Stomach (tissue), 9 donors: ENCODE measurements around the gene KDM4B. TPM values are rescaled to one million over a fixed set of nuclear protein-coding genes. Genes with fewer than 3 reads are reported as not detected.

Experiments used
- DNase-seq, 2 donors: peaks; one replicate each; pipeline versions ENCODE4 v3.0.0 to v3.0.0-alpha.2; 2013 to 2019
- H3K27ac ChIP-seq, 5 donors: fragments of 200-600 bp in 4 of 5; sonication (generic) in 4 of 5; one replicate each; pipeline ENCODE4 v1.5.1; 2013 to 2019; ENCODE audit warnings: mild to moderate bottlenecking in 1 of 5, moderate library complexity in 1 of 5
- H3K27me3 ChIP-seq, 3 donors: fragments of 200-600 bp; sonication (generic); one replicate each; pipeline ENCODE4 v1.5.1; 2017 to 2019; ENCODE audit warnings: mixed run types in 1 of 3
- H3K36me3 ChIP-seq, 4 donors: fragments of 200-600 bp; sonication (generic); 1 replicate in 3 of 4; 2 replicates in 1 of 4; pipeline ENCODE4 v1.5.1; 2016 to 2019
- H3K4me1 ChIP-seq, 4 donors: fragments of 200-600 bp; sonication (generic); one replicate each; pipeline ENCODE4 v1.5.1; 2016 to 2019
- H3K4me3 ChIP-seq, 4 donors: fragments of 200-600 bp; sonication (generic) in 3 of 4; one replicate each; pipeline ENCODE4 v1.5.1; 2016 to 2019; ENCODE audit warnings: mild to moderate bottlenecking in 1 of 4
- H3K9me3 ChIP-seq, 4 donors: fragments of 200-600 bp; sonication (generic); one replicate each; pipeline ENCODE4 v1.5.1; 2016 to 2019
- CTCF ChIP-seq, 7 experiments: fragments of 450-650 bp in 4 of 7; fragments of 200-600 bp in 3 of 7; sonication (generic) in 3 of 7; IDR thresholded peaks; one replicate each; pipeline ENCODE4 v1.5.1; 2016 to 2019; ENCODE audit warnings: antibody characterized with exemption in 7 of 7, control low read depth in 2 of 7, mild to moderate bottlenecking in 1 of 7
- EP300 ChIP-seq: sonication (generic); formaldehyde crosslinking; IDR thresholded peaks from one replicate; pipeline ENCODE4 v1.6.1; 2017; ENCODE audit warnings: antibody characterized with exemption
- POLR2A ChIP-seq, 4 donors: fragments of 450-650 bp; IDR thresholded peaks; one replicate each; pipeline ENCODE4 v1.6.1; 2016; ENCODE audit warnings: antibody characterized with exemption in 4 of 4, control low read depth in 2 of 4, mild to moderate bottlenecking in 1 of 4, moderate library complexity in 1 of 4
- POLR2AphosphoS5 ChIP-seq, 3 donors: sonication (generic); formaldehyde crosslinking; IDR thresholded peaks; one replicate each; pipeline ENCODE4 v1.6.1; 2016; ENCODE audit warnings: antibody characterized with exemption in 3 of 3
- WGBS, 5 donors: extraction: QIAGEN DNeasy Blood & Tissue Kit in 3 of 5; methylation state at CpG; one replicate each; pipeline versions ENCODE4 v1.1.5 to v1.1.7; 2013 to 2018; 5-methylcytosine and 5-hydroxymethylcytosine counted together
- intact Hi-C: fragments of 100-400 bp; cut with DNase I; formaldehyde crosslinking; loops from one replicate; pipeline ENCODE4 v1.15.1; 2023; ENCODE audit warnings: low total_unique reads
- polyA plus RNA-seq, 3 donors: library from polyadenylated mRNA; stranded (reverse); fragments of 200-250 nt; gene quantifications; one replicate each; pipeline ENCODE4 v1.2.3, GENCODE V29; 2013
- total RNA-seq, 5 donors: library from RNA; depleted of rRNA; stranded (reverse); fragments of >200 nt; gene quantifications; one replicate each; pipeline versions ENCODE4 v1.1.0 to v1.2.3, GENCODE V29; 2014 to 2016
- donor health status: healthy with polysubstance abuse.
- donor health status: Bipolar disorder and iron deficiency.
- donor health status: healthy.

The KDM4B gene
- total and polyA plus RNA-seq, 8 donors = 5.2 to 202 (median 29.4) TPM

GRCh38 chr19:5035793-5036697 is 67.1 kb downstream of the KDM4B start:
- peak overlapping the region in 2 of 5 donors; percentile 44 to 46 for H3K27ac ChIP-seq
- intact Hi-C loops = no loop called here
- no peaks in the 10 kb centered on the region for H3K9me3 ChIP-seq
- peaks cover 20 to 69% (median 60%) of the 10 kb centered on the region in 4 donors for H3K36me3 ChIP-seq
- H3K27me3 ChIP-seq = no peaks in the 10 kb centered on the region
- TF ChIP-seq CTCF (IDR thresholded peaks at IDR 0.05) = no peak
- no peak for TF ChIP-seq EP300
- no peak for TF ChIP-seq POLR2AphosphoS5 (IDR thresholded peaks at IDR 0.05)
- TF ChIP-seq POLR2A (IDR thresholded peaks at IDR 0.05) = no peak
- DNase-seq = no peak
- H3K4me1 ChIP-seq = peaks cover 28 to 58% (median 45%) of the 10 kb centered on the region in 4 donors
- WGBS, 5 donors = 70 to 84% (median 81%) methylated on average over 13 to 36 of the region's 36 CpGs
- no peak overlapping the region for H3K4me3 ChIP-seq

GRCh38 chr19:5036698-5037563 is 68.0 kb downstream of the KDM4B start:
- WGBS, 5 donors = 62 to 73% (median 70%) methylated on average over 32 to 36 of the region's 36 CpGs
- TF ChIP-seq EP300 = no peak
- TF ChIP-seq CTCF (IDR thresholded peaks at IDR 0.05) = no peak
- TF ChIP-seq POLR2AphosphoS5 (IDR thresholded peaks at IDR 0.05) = no peak
- TF ChIP-seq POLR2A (IDR thresholded peaks at IDR 0.05) = no peak
- intact Hi-C loops = no loop called here
- no peaks in the 10 kb centered on the region for H3K27me3 ChIP-seq
- peak in 1 of 2 donors; percentile 70 for DNase-seq
- peaks cover 24 to 78% (median 69%) of the 10 kb centered on the region in 4 donors for H3K36me3 ChIP-seq
- H3K4me1 ChIP-seq = peaks cover 26 to 49% (median 38%) of the 10 kb centered on the region in 4 donors
- no peak overlapping the region for H3K4me3 ChIP-seq
- H3K9me3 ChIP-seq = no peaks in the 10 kb centered on the region
- peak overlapping the region in 2 of 5 donors; percentile 44 to 46 for H3K27ac ChIP-seq

GRCh38 chr19:5037936-5038335 is 69.0 kb downstream of the KDM4B start:
- TF ChIP-seq EP300 (no peak), POLR2AphosphoS5 (IDR thresholded peaks at IDR 0.05) (no peak), POLR2A (IDR thresholded peaks at IDR 0.05) (no peak), CTCF (IDR thresholded peaks at IDR 0.05) (no peak)
- no peaks in the 10 kb centered on the region for H3K27me3 ChIP-seq
- peaks cover 26 to 46% (median 37%) of the 10 kb centered on the region in 4 donors for H3K4me1 ChIP-seq
- intact Hi-C loops = no loop called here
- 74 to 87% (median 80%) methylated on average over 11 to 17 of the region's 17 CpGs for WGBS, 5 donors
- H3K27ac ChIP-seq = peak overlapping the region in 1 of 5 donors; percentile 44
- H3K36me3 ChIP-seq = peaks cover 24 to 85% (median 74%) of the 10 kb centered on the region in 4 donors
- DNase-seq = no peak
- H3K9me3 ChIP-seq = no peaks in the 10 kb centered on the region
- H3K4me3 ChIP-seq = no peak overlapping the region

- H3K36me3 ChIP-seq = peaks cover 21 to 80% (median 71%) of the 10 kb centered on the region in 4 donors
- no peak overlapping the region for H3K4me3 ChIP-seq
- H3K4me1 ChIP-seq = peaks cover 26 to 46% (median 37%) of the 10 kb centered on the region in 4 donors
- DNase-seq = peak; percentile 40 to 60
- H3K27me3 ChIP-seq = no peaks in the 10 kb centered on the region
- intact Hi-C loops = no loop called here
- H3K27ac ChIP-seq = no peak overlapping the region
- 54 to 72% (median 63%) methylated on average over 12 to 14 of the region's 14 CpGs for WGBS, 5 donors
- no peak for TF ChIP-seq POLR2AphosphoS5 (IDR thresholded peaks at IDR 0.05)
- TF ChIP-seq CTCF (IDR thresholded peaks at IDR 0.05) = peak in 5 of 7 experiments; percentile 28 to 60 (median 43)
- no peak for TF ChIP-seq POLR2A (IDR thresholded peaks at IDR 0.05)
- no peak for TF ChIP-seq EP300
- no peaks in the 10 kb centered on the region for H3K9me3 ChIP-seq
Measured at GRCh38 chr19:5038631-5039271, 69.8 kb downstream of the KDM4B start.
